Osteocyte (in vitro differentiated cells): ENCODE data around the gene ACTN2. TPM values are rescaled to one million over a fixed set of nuclear protein-coding genes. Genes with fewer than 3 reads are reported as not detected.

ENCODE experiments used
- DNase-seq: peaks from one replicate; pipeline ENCODE4 v3.0.0; 2021; ENCODE audit warnings: mixed read lengths; ENCODE audit not compliant: unreplicated experiment; ENCODE audit errors: extremely low spot score
- H3K27ac Mint-ChIP-seq: one replicate; pipeline ENCODE4 v1.8.0; 2021; ENCODE audit warnings: mild to moderate bottlenecking, mixed read lengths; ENCODE audit not compliant: unreplicated experiment
- H3K27me3 Mint-ChIP-seq: one replicate; pipeline ENCODE4 v1.8.0; 2021; ENCODE audit warnings: mixed read lengths; ENCODE audit not compliant: unreplicated experiment
- H3K36me3 Mint-ChIP-seq: one replicate; pipeline ENCODE4 v1.8.0; 2021; ENCODE audit warnings: mixed read lengths; ENCODE audit not compliant: unreplicated experiment
- H3K4me1 Mint-ChIP-seq: one replicate; pipeline ENCODE4 v1.8.0; 2021; ENCODE audit warnings: mixed read lengths; ENCODE audit not compliant: unreplicated experiment
- H3K4me3 Mint-ChIP-seq: one replicate; pipeline ENCODE4 v1.8.0; 2021; ENCODE audit warnings: mild to moderate bottlenecking, moderate library complexity, mixed read lengths; ENCODE audit not compliant: unreplicated experiment
- H3K9me3 Mint-ChIP-seq: one replicate; pipeline ENCODE4 v1.8.0; 2021; ENCODE audit warnings: mixed read lengths; ENCODE audit not compliant: unreplicated experiment
- CTCF ChIP-seq: fragments of 200-600 bp; sonication (generic); IDR thresholded peaks from 2 replicates; pipeline ENCODE4 v1.5.0; 2021; ENCODE audit warnings: antibody characterized with exemption, mild to moderate bottlenecking, moderate library complexity
- total RNA-seq: library from RNA; stranded (reverse); gene quantifications from 2 replicates; pipeline ENCODE4 v1.2.1, GENCODE V29; 2021

The ACTN2 gene
- total RNA-seq, 1 donor from 2014 or later = not detected

DNA sequence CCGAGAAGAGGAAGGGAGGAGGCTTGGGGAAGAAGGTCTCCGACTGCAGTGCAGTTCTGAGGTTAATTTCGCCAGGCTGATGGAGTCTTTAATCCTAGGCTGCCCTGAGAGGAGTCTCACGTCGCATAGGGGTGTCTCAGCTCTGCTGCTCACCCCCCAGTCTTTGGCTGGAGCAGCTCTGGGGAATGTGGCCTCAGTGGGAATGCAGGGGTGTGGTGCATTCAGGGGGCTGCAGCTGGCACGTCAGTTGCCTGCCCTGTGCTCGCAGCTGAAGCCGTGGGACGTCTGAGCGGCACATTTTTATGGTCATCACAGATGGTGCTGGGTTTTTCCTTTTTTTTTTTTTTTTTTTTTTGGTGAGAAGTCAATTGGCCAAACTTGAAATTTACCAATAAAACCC lies 38.2 kb downstream of the ACTN2 start:
- Mint-ChIP-seq H3K27ac (no peak overlapping the region), H3K9me3 (no peaks in the 10 kb centered on the region), H3K27me3 (no peaks in the 10 kb centered on the region), H3K36me3 (no peaks in the 10 kb centered on the region), H3K4me1 (no peaks in the 10 kb centered on the region), H3K4me3 (no peak overlapping the region)
- TF ChIP-seq CTCF = no peak
- DNase-seq = no peak

- peaks cover under 1% of the 10 kb centered on the region for H3K27me3 Mint-ChIP-seq
- no peaks in the 10 kb centered on the region for H3K9me3 Mint-ChIP-seq
- H3K4me1 Mint-ChIP-seq = no peaks in the 10 kb centered on the region
- H3K36me3 Mint-ChIP-seq = no peaks in the 10 kb centered on the region
- H3K4me3 Mint-ChIP-seq = no peak overlapping the region
- DNase-seq = no peak
- H3K27ac Mint-ChIP-seq = no peak overlapping the region
- no peak for TF ChIP-seq CTCF
Measured at GRCh38 chr1:236725668-236726067, 39.4 kb downstream of the ACTN2 start.

DNA sequence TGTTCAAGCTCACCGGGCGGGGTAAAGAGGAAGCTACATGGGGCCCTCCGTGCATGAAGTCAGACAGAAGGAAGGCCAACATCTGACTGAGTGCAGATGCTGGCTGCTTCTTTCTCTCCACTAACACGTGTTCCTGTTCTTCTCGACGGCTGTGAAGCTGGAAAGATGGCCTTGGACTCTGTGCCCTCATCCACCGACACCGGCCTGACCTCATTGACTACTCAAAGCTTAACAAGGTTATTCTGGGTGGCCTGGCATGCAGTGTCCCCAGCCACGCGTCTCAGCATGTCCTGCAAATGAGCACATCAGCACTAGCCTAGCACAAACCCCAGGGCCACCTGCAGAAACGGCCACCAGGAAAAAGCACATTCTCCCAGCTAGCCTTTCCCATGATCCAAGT lies 41.2 kb downstream of the ACTN2 start:
- Mint-ChIP-seq H3K4me1 (no peaks in the 10 kb centered on the region), H3K27me3 (peaks cover 5% of the 10 kb centered on the region), H3K4me3 (no peak overlapping the region), H3K36me3 (no peaks in the 10 kb centered on the region), H3K27ac (no peak overlapping the region), H3K9me3 (no peaks in the 10 kb centered on the region)
- no peak for DNase-seq
- TF ChIP-seq CTCF = no peak

DNA sequence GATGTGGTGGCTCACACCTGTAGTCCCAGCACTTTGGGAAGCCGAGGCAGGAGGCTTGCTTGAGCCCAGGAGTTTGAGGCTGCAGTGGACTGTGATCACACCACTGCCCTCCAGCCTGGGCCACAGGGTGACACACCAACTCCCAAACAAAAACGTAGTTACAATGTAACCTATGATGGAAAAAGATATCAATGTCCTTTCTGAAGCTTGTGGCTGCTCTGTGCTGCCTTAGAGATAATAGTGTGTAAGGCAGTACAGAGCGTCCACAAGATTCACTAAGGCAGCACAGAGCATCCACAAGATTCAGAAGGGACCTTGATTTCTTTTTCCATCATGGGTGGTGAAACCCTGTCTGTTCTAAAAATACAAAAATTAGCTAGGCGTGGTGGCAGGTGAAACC lies 42.5 kb downstream of the ACTN2 start:
- no peak overlapping the region for H3K27ac Mint-ChIP-seq
- H3K4me3 Mint-ChIP-seq = no peak overlapping the region
- H3K4me1 Mint-ChIP-seq = no peaks in the 10 kb centered on the region
- no peak for DNase-seq
- no peaks in the 10 kb centered on the region for H3K36me3 Mint-ChIP-seq
- TF ChIP-seq CTCF = no peak
- no peaks in the 10 kb centered on the region for H3K9me3 Mint-ChIP-seq
- H3K27me3 Mint-ChIP-seq = peaks cover 5% of the 10 kb centered on the region

GRCh38 chr1:236733653-236734052 lies 47.4 kb downstream of the ACTN2 start:
- H3K36me3 Mint-ChIP-seq = no peaks in the 10 kb centered on the region
- DNase-seq = no peak
- no peak overlapping the region for H3K4me3 Mint-ChIP-seq
- no peak for TF ChIP-seq CTCF
- H3K9me3 Mint-ChIP-seq = no peaks in the 10 kb centered on the region
- H3K4me1 Mint-ChIP-seq = no peaks in the 10 kb centered on the region
- H3K27ac Mint-ChIP-seq = no peak overlapping the region
- peaks cover 5% of the 10 kb centered on the region for H3K27me3 Mint-ChIP-seq
